HFF-Myc (cell line): ENCODE measurements around the gene XRCC3.

Experiments used
- DNase-seq: peaks from one replicate; pipeline ENCODE4 v3.0.0-alpha.2; 2011; ENCODE audit warnings: low read depth; ENCODE audit errors: extremely low read depth
- H3K4me3 ChIP-seq: replicated peaks from 2 replicates; pipeline ENCODE4 v1.5.1; 2011; ENCODE audit warnings: low read depth, mild to moderate bottlenecking, control low read depth, low read length
- TF ChIP-seq, protein P1 (sequence below): IDR thresholded peaks from 2 replicates; pipeline ENCODE4 v1.5.1; 2012; ENCODE audit warnings: mild to moderate bottlenecking, low read depth, low read length, control low read depth; ENCODE audit errors: missing control alignments

The XRCC3 gene

DNA sequence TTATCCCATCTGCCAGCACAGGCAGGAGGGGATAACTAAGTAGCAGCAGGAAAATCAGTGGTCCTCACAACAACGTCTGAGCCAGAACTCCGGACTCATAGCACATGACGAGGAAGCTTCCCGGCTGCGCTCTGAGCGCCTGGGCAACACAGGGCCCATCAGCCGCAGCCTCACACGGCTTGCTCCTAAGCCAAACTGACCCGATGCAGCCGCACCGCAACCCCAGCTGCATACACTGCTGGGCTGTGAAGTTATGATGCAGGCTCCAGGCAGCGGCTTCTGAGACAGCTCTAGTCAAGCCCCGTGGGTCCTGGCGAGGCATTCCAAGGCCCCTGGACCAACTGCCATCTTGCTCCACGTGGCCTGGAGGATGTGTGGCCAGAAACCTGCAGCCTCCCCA, 28.4 kb upstream of the XRCC3 start:
- H3K4me3 ChIP-seq: no peak overlapping the region
- DNase-seq: no peak
- TF ChIP-seq, protein P1, sequence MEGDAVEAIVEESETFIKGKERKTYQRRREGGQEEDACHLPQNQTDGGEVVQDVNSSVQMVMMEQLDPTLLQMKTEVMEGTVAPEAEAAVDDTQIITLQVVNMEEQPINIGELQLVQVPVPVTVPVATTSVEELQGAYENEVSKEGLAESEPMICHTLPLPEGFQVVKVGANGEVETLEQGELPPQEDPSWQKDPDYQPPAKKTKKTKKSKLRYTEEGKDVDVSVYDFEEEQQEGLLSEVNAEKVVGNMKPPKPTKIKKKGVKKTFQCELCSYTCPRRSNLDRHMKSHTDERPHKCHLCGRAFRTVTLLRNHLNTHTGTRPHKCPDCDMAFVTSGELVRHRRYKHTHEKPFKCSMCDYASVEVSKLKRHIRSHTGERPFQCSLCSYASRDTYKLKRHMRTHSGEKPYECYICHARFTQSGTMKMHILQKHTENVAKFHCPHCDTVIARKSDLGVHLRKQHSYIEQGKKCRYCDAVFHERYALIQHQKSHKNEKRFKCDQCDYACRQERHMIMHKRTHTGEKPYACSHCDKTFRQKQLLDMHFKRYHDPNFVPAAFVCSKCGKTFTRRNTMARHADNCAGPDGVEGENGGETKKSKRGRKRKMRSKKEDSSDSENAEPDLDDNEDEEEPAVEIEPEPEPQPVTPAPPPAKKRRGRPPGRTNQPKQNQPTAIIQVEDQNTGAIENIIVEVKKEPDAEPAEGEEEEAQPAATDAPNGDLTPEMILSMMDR: no peak

DNA sequence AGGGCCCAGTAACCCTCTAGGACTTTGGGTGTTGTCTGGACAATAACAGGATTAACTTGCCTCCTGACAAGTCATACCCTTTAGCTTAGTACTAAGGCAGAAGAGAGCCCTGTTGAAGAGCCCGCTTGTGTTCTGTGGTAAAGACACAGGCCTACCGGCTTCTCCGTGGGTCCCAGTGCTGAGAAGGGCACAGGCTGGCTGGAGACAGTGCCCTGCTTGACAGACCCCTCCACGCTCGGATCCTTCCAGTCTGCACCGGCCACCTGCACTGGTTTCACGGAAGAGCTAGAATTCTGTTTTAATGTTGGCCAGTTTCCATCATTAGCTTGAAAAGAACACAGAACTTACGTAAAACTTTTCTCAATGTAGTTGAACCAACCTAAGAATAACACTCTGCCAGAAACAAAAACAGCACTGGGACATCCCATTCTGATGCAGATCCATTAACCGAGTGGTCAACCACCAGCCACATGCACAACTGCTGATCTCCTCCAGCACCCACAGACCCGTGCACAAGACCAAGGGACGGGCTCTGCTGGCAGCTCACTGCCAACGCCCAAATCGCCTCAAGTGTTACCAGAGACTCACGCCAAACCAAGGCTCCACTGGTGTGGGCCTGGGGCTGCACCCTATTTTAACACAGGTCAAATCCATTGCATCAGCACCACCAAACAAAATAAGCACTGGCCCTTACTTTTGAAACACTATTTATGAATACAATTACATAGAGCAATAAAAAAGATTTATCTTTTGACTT, 27.4 kb upstream of the XRCC3 start:
- no peak overlapping the region for H3K4me3 ChIP-seq
- no peak for DNase-seq
- TF ChIP-seq, protein P1: no peak

DNA sequence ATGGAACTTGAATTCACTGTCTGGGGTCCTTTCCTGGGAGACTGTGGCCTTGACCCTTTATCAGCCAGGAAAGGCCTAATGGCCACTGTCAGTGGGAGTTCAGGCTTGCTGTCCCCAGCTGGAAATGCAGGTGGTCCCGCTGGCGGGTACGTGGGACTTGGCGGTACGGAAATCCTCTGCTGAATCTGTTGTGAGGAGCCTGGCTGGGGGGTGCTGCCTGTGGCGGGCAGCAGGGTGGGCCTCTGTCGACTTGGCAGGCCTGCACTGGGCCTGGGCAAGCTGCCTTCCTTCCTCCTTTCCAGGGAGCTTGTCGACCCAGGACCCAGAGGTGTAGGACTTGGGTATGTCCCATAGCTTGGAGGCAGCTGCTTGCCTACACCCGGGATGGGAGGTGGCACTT, 26.6 kb upstream of the XRCC3 start:
- no peak for DNase-seq
- TF ChIP-seq, protein P1: no peak

DNA sequence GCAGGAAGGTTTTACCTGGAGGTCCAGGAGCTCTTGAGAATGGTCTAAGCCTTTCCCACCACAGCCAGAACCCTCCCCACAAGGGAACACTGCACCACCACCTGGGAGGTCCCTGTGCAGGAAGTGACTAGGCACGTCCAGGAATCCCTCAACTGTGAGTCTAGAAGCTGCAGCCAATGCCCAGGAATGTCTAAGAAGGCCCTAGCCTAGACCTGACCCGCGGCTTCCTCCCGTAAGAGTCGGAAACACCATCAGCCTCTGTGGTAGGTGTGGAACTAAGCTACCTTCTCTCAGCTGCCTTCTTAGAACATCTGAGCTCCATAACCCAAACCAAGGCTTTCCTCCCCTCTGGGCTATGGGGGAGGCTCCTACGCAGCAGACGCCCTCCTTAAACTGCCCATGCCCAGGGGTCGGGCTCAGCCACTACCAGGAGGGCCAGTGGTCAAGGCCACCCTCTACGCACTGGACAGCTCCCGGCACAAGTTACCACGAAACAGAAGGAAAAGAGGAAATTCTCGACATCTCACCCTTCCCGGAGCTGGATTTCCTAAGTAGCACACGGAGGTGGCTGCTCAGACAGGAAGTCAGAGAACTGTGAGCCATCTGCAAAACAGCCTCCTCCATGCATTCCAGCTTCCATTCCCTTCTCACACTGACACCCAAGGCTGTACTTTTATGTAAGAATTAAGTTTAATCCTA, 25.9 kb upstream of the XRCC3 start:
- no peak overlapping the region for H3K4me3 ChIP-seq
- TF ChIP-seq, protein P1: no peak
- DNase-seq: no peak

More for the DNA sequence above, 26.6 kb upstream of the XRCC3 start:
- H3K4me3 ChIP-seq: no peak overlapping the region

DNA sequence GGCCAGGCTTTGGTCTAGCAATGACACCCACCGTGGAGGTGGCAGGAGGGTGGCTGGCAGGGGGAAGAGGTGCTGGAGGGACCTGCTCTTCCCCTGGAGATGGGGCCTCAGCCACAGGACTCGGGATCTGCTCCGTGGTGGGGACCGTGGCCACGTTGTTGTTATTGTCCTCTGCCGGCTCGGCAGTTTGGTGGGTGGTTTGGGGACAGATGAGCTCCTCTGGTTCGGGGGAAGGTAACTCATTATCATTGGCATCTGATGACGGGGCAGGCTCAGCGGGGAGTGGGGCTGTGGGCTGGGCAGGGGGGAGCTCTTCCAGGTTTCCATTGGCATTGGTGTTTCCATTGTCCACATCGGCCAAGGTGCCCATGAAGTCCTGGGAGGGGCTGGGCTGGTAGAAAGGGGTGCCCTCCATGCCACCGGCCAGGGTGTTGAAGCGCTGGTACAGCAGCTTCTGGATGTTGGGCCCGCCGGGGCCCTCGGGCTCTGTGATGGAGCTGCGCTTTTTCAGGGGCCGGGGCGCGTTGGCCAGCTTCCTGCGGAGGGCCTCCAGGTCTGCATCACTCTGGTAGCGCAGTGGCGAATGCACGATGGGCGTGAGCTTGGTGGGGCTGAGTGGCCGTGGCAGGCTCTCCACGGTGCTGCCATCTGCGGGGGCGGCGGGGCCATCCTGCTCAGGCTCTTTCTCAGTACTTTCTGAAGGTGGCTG, 24.7 kb upstream of the XRCC3 start:
- no peak for DNase-seq
- TF ChIP-seq, protein P1: no peak
- no peak overlapping the region for H3K4me3 ChIP-seq

DNA sequence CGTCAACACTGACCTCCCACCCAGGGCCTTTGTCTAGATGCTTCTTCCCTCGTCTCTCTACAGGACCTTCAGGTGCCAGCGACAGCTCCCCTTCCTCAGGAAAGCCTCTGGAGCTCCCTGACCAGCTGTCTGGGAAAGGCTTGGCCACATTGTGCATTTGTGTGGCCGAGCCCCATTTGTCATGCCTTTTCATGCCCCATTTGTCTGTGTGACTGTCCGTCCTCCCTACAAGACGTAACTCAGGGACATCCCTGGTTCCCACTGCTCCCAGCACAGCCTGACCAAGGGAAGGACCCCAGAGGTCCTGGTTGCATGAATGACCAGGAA, 24.2 kb upstream of the XRCC3 start:
- TF ChIP-seq, protein P1: no peak
- DNase-seq: no peak

More for the DNA sequence above, 24.2 kb upstream of the XRCC3 start:
- no peak overlapping the region for H3K4me3 ChIP-seq
